AG04449 (cell line): Measurements from ENCODE around the gene IFNA10.
"Not testable (repeated sequence)": the region's sequence is repeated elsewhere in the genome, so short reads cannot be mapped to it uniquely, and the experiment has no call there.

Experiments used
- CTCF ChIA-PET: fragments of 350-600 bp; formaldehyde crosslinking; extraction: SDS; loops from one replicate; lab custom pipeline; 2021; ENCODE audit warnings: antibody characterized with exemption; lab: Yijun Ruan, JAX
- POLR2A ChIA-PET: fragments of 400-600, 350-600 bp; formaldehyde crosslinking; extraction: SDS; loops from one replicate; lab custom pipeline; 2020; ENCODE audit warnings: antibody characterized with exemption, inconsistent platforms; lab: Yijun Ruan, JAX
- DNase-seq: peaks from one replicate; pipeline ENCODE4 v3.0.0-alpha.2; 2010; ENCODE audit warnings: low read depth, low spot score
- H3K4me3 ChIP-seq: 2 replicates; pipeline ENCODE4 v1.5.1; 2011; ENCODE audit warnings: low read depth, mild to moderate bottlenecking, control low read depth, low read length
- CTCF ChIP-seq: IDR thresholded peaks from one replicate; pipeline ENCODE4 v1.5.1; 2011; ENCODE audit warnings: mild to moderate bottlenecking, moderate library complexity, low read length, control low read depth, inconsistent platforms; ENCODE audit not compliant: insufficient read depth; ENCODE audit errors: missing control alignments

IFNA10 gene

GRCh38 chr9:21239911-21240310, 33.0 kb upstream of the IFNA10 start, which contains the start of gene IFNA14:
TSS of gene IFNA14 (minus strand) at chr9:21240005. CDS start at chr9:21239935, 70 bp downstream.
- TF ChIP-seq CTCF: no peak
- H3K4me3 ChIP-seq: no peak within 1 kb of the TSS
- ChIA-PET POLR2A (no interaction called here), CTCF (no interaction called here)
- no peak for DNase-seq

GRCh38 chr9:21236360-21236714, 29.4 kb upstream of the IFNA10 start:
- CTCF ChIA-PET: interaction anchor here (0.7 to 3.0 kb wide), 10 partner anchors 12 to 764 kb away, joined by 3 to 21 read pairs (median 4); no protein-coding TSS in a partner anchor
- H3K4me3 ChIP-seq, DNase-seq, POLR2A ChIA-PET: not testable (repeated sequence)

- CTCF ChIA-PET: interaction anchor here (0.7 to 3.0 kb wide), 12 partner anchors 12 to 765 kb away, joined by 3 to 21 read pairs (median 4); no protein-coding TSS in a partner anchor
- H3K4me3 ChIP-seq, POLR2A ChIA-PET, DNase-seq: not testable (repeated sequence)
- TF ChIP-seq CTCF: peak; percentile 34
Measured at GRCh38 chr9:21235468-21236359, 28.8 kb upstream of the IFNA10 start.

GRCh38 chr9:21234153-21234687, 27.3 kb upstream of the IFNA10 start:
- CTCF ChIA-PET: interaction anchor here (0.8 to 3.0 kb wide), 3 partner anchors 18 to 579 kb away, joined by 3 to 21 read pairs (median 3); no protein-coding TSS in a partner anchor
- TF ChIP-seq CTCF: no peak
- no peak overlapping the region for H3K4me3 ChIP-seq
- POLR2A ChIA-PET: no interaction called here
- no peak for DNase-seq

- ChIA-PET POLR2A (no interaction called here), CTCF (no interaction called here)
- no peak for TF ChIP-seq CTCF
Measured at GRCh38 chr9:21233258-21233657, 26.3 kb upstream of the IFNA10 start.

DNA sequence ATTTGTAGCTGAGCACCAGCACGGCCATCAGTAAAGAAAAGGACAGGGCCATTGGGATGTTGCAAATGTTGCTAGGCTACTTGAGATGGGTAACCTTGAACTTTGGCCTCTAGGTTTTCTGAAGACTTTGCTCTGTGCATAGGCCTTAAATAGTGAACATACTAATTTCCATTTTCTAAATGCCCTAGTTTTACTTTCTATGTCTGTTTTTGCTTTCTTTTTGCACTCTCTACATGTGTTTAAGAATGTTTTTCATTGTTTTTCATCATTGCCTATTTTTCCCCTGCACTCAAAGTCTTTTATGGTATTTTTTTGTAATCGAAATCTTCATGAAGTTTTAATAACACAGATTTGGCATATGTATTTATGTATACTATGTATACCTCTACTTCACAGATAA, 21.2 kb upstream of the IFNA10 start, which contains the start of gene IFNA17:
Gene IFNA17 (minus strand): TSS at position 101 of the 400 bp plus-strand sequence. CDS start 49 bp downstream, at position 52.
- TF ChIP-seq CTCF: no peak
- DNase-seq: no peak
- CTCF ChIA-PET: no interaction called here
- POLR2A ChIA-PET: no interaction called here
- no peak within 1 kb of the TSS for H3K4me3 ChIP-seq

More at GRCh38 chr9:21233258-21233657, 26.3 kb upstream of the IFNA10 start:
- no peak for DNase-seq
- H3K4me3 ChIP-seq: no peak overlapping the region

GRCh38 chr9:21217211-21217610, 10.3 kb upstream of the IFNA10 start, which contains the start of gene IFNA16:
TSS of gene IFNA16 (minus strand) at chr9:21217311. CDS start at chr9:21217305, 6 bp downstream.
- H3K4me3 ChIP-seq, DNase-seq, POLR2A ChIA-PET, CTCF ChIA-PET: not testable (repeated sequence)

DNA sequence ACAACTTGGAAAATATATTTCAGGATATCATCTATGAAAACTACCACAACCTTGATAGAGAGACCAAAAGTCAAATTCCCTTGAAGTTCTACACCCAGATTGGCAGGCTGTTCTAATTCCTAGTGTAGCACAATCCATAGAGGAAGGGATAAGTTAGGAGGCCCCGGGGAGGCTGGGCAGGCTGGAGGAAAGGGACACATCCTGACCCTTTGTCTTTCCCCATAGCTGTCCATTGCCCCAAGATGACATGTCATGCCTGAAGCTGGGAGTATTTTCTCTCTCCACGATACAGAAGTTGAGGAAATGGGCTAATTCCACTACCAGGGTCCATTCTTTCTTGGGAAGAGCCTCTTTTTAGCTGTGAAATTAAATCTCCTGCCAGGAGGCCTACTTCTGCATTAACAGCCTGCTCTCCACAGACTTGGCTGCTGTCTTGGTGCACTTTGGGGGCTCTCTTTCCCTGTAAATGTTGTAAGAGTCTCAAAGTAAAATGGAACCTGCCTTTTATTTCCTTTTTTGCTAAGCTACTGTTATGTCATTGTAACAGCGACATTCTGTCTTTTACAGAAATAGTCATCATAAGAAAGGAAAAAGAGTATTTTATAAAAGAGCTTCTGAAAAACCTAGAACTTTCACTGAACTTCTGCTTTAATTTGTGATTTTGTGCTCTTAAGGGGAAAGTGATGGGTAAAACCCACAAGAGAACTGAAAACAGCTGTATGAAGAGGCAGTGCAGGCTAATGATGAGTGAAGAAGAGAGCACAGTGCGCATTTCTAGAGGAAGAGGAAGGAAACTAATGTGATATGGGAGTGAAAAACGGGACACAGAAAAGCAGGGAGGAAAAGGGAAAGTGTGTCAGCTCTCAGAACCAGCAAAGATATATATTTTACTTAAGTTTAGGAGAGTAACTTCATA, 6.7 kb upstream of the IFNA10 start:
- POLR2A ChIA-PET, DNase-seq, H3K4me3 ChIP-seq: not testable (repeated sequence)
- CTCF ChIA-PET: interaction anchor here (0.9 to 1.3 kb wide), 3 partner anchors 10 to 50 kb away, joined by 3 to 4 read pairs (median 3); no protein-coding TSS in a partner anchor

DNA sequence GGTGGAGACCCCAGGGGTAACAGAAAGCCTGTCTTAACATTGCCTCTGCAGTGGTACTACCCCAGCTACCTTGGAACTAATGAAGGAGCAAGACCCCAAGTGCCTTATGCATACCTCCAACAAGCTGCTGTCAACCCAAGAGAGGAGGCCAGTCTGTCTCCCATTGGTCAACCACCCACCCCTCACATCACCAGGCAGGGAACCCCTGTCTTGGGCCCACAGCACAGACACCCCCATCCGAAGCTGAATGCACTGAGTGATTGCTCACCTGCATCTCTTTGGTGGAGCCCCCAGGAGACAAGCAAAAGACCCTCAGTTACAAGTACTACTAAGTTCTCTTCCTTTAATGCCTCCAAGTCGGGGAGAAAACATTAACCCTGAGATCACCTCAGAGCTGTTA, 5.2 kb upstream of the IFNA10 start:
- H3K4me3 ChIP-seq, DNase-seq, POLR2A ChIA-PET: not testable (repeated sequence)
- CTCF ChIA-PET: interaction anchor here (1.2 kb wide), 1 partner anchor 17 kb away, joined by 6 read pairs; no protein-coding TSS in a partner anchor
